ENCODE results near the gene BDNF. TPM values are rescaled to one million over a fixed set of nuclear protein-coding genes. Genes with fewer than 3 reads are reported as not detected.

Gene BDNF
- total and polyA plus RNA-seq, 2 experiments from 2014 or later: 5.1 to 5.2 TPM

DNA sequence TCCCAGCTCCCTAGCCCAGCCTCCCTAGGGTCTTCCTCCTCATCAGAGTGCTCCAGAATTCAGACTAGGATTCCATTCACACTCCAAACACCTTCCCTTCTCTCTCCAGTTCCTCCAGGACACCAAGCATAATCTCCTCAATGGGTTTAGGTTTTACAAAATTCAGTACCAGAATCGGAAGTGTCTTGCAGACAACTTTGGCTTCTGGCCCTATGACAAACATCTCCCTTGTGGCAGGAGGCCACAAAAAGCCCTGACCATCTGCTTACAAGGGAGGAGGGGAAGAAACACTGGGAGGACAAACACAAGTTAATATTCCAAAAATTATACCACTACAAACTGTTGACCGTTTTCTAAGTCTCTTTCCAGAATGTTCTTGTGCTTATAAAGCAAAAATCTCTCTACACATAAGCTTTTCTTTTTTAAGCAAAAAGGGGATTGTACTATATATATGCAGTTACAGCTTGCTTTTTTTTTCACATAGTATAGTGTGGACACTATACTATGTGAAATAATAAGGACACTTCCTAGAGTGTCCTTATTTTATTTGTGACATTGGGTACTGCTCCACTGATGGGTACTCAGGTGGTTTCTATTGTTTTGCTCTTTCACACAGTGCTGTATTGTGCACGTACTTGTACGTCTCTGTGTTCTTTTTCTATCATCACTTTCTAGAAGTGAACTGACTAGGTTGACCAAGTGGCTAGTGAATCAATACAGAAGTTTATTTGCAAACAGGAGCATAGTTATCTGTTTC, 78.7 kb downstream of the BDNF start:
- H3K4me3 Mint-ChIP-seq: no peak overlapping the region
- Histone ChIP-seq H3K4me2 (no peak overlapping the region), H2AFZ (no peak overlapping the region), H3K79me2 (replicated peaks; ENCODE audit: insufficient read depth) (peaks cover 15% of the 10 kb centered on the region), H3K36me3 (ENCODE audit: insufficient read depth) (peaks cover 77% of the 10 kb centered on the region), H3F3A (replicated peaks; ENCODE audit: low read depth) (peaks cover 40% of the 10 kb centered on the region), H3K4me1 (ENCODE audit: insufficient read depth) (peaks cover 31% of the 10 kb centered on the region), H4K20me1 (replicated peaks; ENCODE audit: insufficient read depth) (peaks cover 62% of the 10 kb centered on the region), H3K27ac (ENCODE audit: low read depth) (no peak overlapping the region), H3K27me3 (ENCODE audit: insufficient read depth) (no peaks in the 10 kb centered on the region), H3K9me2 (ENCODE audit: insufficient read depth) (no peaks in the 10 kb centered on the region), H3K4me3 (no peak overlapping the region)
- peaks cover 97% of the 10 kb centered on the region for H3K36me3 Mint-ChIP-seq (ENCODE audit: low read depth)
- ATAC-seq (no peak), DNase-seq (ENCODE audit: low spot score) (no peak)
- H3K27me3 Mint-ChIP-seq (ENCODE audit: insufficient read depth, low read depth, poor library complexity): peaks cover 27% of the 10 kb centered on the region
- no peak for TF ChIP-seq EZH2 (IDR thresholded peaks at IDR 0.05; ENCODE audit: low read depth, unreplicated experiment)
- TF ChIP-seq ZNF114 (CRISPR knock-in tag; IDR thresholded peaks at IDR 0.05): no peak
- TF ChIP-seq, protein P1, sequence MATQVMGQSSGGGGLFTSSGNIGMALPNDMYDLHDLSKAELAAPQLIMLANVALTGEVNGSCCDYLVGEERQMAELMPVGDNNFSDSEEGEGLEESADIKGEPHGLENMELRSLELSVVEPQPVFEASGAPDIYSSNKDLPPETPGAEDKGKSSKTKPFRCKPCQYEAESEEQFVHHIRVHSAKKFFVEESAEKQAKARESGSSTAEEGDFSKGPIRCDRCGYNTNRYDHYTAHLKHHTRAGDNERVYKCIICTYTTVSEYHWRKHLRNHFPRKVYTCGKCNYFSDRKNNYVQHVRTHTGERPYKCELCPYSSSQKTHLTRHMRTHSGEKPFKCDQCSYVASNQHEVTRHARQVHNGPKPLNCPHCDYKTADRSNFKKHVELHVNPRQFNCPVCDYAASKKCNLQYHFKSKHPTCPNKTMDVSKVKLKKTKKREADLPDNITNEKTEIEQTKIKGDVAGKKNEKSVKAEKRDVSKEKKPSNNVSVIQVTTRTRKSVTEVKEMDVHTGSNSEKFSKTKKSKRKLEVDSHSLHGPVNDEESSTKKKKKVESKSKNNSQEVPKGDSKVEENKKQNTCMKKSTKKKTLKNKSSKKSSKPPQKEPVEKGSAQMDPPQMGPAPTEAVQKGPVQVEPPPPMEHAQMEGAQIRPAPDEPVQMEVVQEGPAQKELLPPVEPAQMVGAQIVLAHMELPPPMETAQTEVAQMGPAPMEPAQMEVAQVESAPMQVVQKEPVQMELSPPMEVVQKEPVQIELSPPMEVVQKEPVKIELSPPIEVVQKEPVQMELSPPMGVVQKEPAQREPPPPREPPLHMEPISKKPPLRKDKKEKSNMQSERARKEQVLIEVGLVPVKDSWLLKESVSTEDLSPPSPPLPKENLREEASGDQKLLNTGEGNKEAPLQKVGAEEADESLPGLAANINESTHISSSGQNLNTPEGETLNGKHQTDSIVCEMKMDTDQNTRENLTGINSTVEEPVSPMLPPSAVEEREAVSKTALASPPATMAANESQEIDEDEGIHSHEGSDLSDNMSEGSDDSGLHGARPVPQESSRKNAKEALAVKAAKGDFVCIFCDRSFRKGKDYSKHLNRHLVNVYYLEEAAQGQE (IDR thresholded peaks at IDR 0.05; ENCODE audit: unreplicated experiment): no peak
- TF ChIP-seq STAT1 (IDR thresholded peaks at IDR 0.05; ENCODE audit: unreplicated experiment): no peak
- no peak for TF ChIP-seq POLR2AphosphoS5 (IDR thresholded peaks at IDR 0.05; ENCODE audit: low read depth)
- TF ChIP-seq NANOG (IDR thresholded peaks at IDR 0.05; ENCODE audit: borderline replicate concordance): no peak
- TF ChIP-seq JUNB (IDR thresholded peaks at IDR 0.05; ENCODE audit: unreplicated experiment): no peak
- no peak for TF ChIP-seq CREB1 (CRISPR knock-in tag; IDR thresholded peaks at IDR 0.05; ENCODE audit: low read depth)
- TF ChIP-seq, protein P2, sequence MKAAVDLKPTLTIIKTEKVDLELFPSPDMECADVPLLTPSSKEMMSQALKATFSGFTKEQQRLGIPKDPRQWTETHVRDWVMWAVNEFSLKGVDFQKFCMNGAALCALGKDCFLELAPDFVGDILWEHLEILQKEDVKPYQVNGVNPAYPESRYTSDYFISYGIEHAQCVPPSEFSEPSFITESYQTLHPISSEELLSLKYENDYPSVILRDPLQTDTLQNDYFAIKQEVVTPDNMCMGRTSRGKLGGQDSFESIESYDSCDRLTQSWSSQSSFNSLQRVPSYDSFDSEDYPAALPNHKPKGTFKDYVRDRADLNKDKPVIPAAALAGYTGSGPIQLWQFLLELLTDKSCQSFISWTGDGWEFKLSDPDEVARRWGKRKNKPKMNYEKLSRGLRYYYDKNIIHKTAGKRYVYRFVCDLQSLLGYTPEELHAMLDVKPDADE (IDR thresholded peaks at IDR 0.05): no peak
- TF ChIP-seq, protein P3, sequence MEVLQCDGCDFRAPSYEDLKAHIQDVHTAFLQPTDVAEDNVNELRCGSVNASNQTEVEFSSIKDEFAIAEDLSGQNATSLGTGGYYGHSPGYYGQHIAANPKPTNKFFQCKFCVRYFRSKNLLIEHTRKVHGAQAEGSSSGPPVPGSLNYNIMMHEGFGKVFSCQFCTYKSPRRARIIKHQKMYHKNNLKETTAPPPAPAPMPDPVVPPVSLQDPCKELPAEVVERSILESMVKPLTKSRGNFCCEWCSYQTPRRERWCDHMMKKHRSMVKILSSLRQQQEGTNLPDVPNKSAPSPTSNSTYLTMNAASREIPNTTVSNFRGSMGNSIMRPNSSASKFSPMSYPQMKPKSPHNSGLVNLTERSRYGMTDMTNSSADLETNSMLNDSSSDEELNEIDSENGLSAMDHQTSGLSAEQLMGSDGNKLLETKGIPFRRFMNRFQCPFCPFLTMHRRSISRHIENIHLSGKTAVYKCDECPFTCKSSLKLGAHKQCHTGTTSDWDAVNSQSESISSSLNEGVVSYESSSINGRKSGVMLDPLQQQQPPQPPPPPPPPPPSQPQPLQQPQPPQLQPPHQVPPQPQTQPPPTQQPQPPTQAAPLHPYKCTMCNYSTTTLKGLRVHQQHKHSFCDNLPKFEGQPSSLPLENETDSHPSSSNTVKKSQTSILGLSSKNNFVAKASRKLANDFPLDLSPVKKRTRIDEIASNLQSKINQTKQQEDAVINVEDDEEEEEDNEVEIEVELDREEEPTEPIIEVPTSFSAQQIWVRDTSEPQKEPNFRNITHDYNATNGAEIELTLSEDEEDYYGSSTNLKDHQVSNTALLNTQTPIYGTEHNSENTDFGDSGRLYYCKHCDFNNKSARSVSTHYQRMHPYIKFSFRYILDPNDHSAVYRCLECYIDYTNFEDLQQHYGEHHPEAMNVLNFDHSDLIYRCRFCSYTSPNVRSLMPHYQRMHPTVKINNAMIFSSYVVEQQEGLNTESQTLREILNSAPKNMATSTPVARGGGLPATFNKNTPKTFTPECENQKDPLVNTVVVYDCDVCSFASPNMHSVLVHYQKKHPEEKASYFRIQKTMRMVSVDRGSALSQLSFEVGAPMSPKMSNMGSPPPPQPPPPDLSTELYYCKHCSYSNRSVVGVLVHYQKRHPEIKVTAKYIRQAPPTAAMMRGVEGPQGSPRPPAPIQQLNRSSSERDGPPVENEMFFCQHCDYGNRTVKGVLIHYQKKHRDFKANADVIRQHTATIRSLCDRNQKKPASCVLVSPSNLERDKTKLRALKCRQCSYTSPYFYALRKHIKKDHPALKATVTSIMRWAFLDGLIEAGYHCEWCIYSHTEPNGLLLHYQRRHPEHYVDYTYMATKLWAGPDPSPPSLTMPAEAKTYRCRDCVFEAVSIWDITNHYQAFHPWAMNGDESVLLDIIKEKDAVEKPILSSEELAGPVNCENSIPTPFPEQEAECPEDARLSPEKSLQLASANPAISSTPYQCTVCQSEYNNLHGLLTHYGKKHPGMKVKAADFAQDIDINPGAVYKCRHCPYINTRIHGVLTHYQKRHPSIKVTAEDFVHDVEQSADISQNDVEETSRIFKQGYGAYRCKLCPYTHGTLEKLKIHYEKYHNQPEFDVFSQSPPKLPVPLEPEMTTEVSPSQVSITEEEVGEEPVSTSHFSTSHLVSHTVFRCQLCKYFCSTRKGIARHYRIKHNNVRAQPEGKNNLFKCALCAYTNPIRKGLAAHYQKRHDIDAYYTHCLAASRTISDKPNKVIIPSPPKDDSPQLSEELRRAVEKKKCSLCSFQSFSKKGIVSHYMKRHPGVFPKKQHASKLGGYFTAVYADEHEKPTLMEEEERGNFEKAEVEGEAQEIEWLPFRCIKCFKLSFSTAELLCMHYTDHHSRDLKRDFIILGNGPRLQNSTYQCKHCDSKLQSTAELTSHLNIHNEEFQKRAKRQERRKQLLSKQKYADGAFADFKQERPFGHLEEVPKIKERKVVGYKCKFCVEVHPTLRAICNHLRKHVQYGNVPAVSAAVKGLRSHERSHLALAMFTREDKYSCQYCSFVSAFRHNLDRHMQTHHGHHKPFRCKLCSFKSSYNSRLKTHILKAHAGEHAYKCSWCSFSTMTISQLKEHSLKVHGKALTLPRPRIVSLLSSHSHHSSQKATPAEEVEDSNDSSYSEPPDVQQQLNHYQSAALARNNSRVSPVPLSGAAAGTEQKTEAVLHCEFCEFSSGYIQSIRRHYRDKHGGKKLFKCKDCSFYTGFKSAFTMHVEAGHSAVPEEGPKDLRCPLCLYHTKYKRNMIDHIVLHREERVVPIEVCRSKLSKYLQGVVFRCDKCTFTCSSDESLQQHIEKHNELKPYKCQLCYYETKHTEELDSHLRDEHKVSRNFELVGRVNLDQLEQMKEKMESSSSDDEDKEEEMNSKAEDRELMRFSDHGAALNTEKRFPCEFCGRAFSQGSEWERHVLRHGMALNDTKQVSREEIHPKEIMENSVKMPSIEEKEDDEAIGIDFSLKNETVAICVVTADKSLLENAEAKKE (CRISPR knock-in tag; IDR thresholded peaks at IDR 0.05): no peak
- TF ChIP-seq, protein P4, sequence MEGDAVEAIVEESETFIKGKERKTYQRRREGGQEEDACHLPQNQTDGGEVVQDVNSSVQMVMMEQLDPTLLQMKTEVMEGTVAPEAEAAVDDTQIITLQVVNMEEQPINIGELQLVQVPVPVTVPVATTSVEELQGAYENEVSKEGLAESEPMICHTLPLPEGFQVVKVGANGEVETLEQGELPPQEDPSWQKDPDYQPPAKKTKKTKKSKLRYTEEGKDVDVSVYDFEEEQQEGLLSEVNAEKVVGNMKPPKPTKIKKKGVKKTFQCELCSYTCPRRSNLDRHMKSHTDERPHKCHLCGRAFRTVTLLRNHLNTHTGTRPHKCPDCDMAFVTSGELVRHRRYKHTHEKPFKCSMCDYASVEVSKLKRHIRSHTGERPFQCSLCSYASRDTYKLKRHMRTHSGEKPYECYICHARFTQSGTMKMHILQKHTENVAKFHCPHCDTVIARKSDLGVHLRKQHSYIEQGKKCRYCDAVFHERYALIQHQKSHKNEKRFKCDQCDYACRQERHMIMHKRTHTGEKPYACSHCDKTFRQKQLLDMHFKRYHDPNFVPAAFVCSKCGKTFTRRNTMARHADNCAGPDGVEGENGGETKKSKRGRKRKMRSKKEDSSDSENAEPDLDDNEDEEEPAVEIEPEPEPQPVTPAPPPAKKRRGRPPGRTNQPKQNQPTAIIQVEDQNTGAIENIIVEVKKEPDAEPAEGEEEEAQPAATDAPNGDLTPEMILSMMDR (conservative IDR thresholded peaks at IDR 0.05; ENCODE audit: low read depth in 2 of 2): no peak
- TF ChIP-seq ZNF331 (CRISPR knock-in tag; IDR thresholded peaks at IDR 0.05; ENCODE audit: low read depth): no peak
- TF ChIP-seq EZH2phosphoT487 (IDR thresholded peaks at IDR 0.05; ENCODE audit: unreplicated experiment): no peak
- peaks cover 69% of the 10 kb centered on the region for H3K4me1 Mint-ChIP-seq
- H3K27ac Mint-ChIP-seq: peak overlapping the region; percentile 9; the same call in 1 of the 2 replicates
- no peaks in the 10 kb centered on the region; the same call in 2 of the 3 replicates for H3K9me3 Mint-ChIP-seq

Data from GM23338 (cell line).